Kidney (tissue), 14 donors: Measurements from ENCODE around the gene TCF7L2. TPM values are rescaled to one million over a fixed set of nuclear protein-coding genes. Genes with fewer than 3 reads are reported as not detected.
A peak's percentile ranks its signal among the peaks of the same experiment; 100 is the strongest.

ENCODE experiments used
- DNase-seq, 5 donors: peaks; one replicate each; pipeline ENCODE4 v3.0.0-alpha.2; 2013 to 2020
- FAIRE-seq: peaks from 2 replicates; lab custom pipeline; 2012; peaks lifted over from hg19 to GRCh38; lab: Jason Lieb, UNC
- H3K27ac ChIP-seq, 2 donors: one replicate each; pipeline ENCODE4 v1.7.0; 2013; ENCODE audit warnings: low read depth in 2 of 2, low read length in 2 of 2, inconsistent platforms in 1 of 2
- H3K27me3 ChIP-seq: one replicate; pipeline ENCODE4 v1.7.1; 2013; ENCODE audit warnings: low read length, inconsistent platforms; ENCODE audit not compliant: control insufficient read depth, insufficient read depth
- H3K36me3 ChIP-seq, 3 donors: one replicate each; pipeline versions ENCODE4 v1.7.0 to v1.7.1; 2013; ENCODE audit warnings: low read length in 3 of 3, control low read depth in 1 of 3, inconsistent platforms in 1 of 3; ENCODE audit not compliant: insufficient read depth in 3 of 3, control insufficient read depth in 2 of 3
- H3K4me1 ChIP-seq, 3 donors: one replicate each; pipeline versions ENCODE4 v1.7.0 to v1.7.1; 2013; ENCODE audit warnings: low read length in 3 of 3, inconsistent platforms in 1 of 3, low read depth in 1 of 3; ENCODE audit not compliant: control insufficient read depth in 2 of 3, insufficient read depth in 2 of 3
- H3K4me3 ChIP-seq, 3 donors: one replicate each; pipeline versions ENCODE4 v1.7.0 to v1.8.1; 2013; ENCODE audit warnings: low read length in 3 of 3, control low read depth in 1 of 3, inconsistent platforms in 1 of 3
- H3K9ac ChIP-seq, 3 donors: one replicate each; pipeline versions ENCODE4 v1.7.0 to v1.7.1; 2013; ENCODE audit warnings: low read length in 3 of 3, control low read depth in 1 of 3, inconsistent platforms in 1 of 3
- H3K9me3 ChIP-seq, 3 donors: one replicate each; pipeline versions ENCODE4 v1.7.0 to v1.7.1; 2013; ENCODE audit warnings: low read length in 3 of 3, control low read depth in 1 of 3, inconsistent platforms in 1 of 3; ENCODE audit not compliant: control insufficient read depth in 2 of 3, insufficient read depth in 1 of 3
- intact Hi-C: fragments of 100-400 bp; cut with DNase I; formaldehyde crosslinking; loops from one replicate; pipeline ENCODE4 v1.11.1; 2022
- polyA plus RNA-seq: library from polyadenylated mRNA; stranded (reverse); fragments of 350-450 nt; fragmentation: Illumina TruSeq; extraction: RNeasy Lipid Tissue Mini Kit (QIAGEN cat#74804); gene quantifications from one replicate; pipeline ENCODE4 v1.2.3, GENCODE V29; 2014; ENCODE audit warnings: low read depth, low replicate concordance; ENCODE audit not compliant: insufficient read depth
- total RNA-seq: library from RNA; stranded (reverse); fragmentation: NEBNext Ultra II Directional; extraction: Animal tissue kit (Norgen Biotek cat#: 25700); gene quantifications from one replicate; pipeline ENCODE4 v1.2.1, GENCODE V29; 2021
- TF ChIP-seq, protein P1 (sequence below): IDR thresholded peaks from 3 replicates; pipeline ENCODE4 v1.5.1; 2012; ENCODE audit warnings: mild to moderate bottlenecking, moderate library complexity, borderline replicate concordance; ENCODE audit not compliant: insufficient read depth; ENCODE audit errors: extremely low read depth
- donor health status: control.
- donor health status: control.
- donor health status: control.
- donor health status: control.
- donor health status: control.
- donor health status: DM: yes; HTN: yes; CAD: no.
- donor health status: Normal renal cell carcinoma (clear cell type).

TCF7L2 gene
- total and polyA plus RNA-seq, 2 donors from 2014 or later: 6.5 to 32.4 TPM

DNA sequence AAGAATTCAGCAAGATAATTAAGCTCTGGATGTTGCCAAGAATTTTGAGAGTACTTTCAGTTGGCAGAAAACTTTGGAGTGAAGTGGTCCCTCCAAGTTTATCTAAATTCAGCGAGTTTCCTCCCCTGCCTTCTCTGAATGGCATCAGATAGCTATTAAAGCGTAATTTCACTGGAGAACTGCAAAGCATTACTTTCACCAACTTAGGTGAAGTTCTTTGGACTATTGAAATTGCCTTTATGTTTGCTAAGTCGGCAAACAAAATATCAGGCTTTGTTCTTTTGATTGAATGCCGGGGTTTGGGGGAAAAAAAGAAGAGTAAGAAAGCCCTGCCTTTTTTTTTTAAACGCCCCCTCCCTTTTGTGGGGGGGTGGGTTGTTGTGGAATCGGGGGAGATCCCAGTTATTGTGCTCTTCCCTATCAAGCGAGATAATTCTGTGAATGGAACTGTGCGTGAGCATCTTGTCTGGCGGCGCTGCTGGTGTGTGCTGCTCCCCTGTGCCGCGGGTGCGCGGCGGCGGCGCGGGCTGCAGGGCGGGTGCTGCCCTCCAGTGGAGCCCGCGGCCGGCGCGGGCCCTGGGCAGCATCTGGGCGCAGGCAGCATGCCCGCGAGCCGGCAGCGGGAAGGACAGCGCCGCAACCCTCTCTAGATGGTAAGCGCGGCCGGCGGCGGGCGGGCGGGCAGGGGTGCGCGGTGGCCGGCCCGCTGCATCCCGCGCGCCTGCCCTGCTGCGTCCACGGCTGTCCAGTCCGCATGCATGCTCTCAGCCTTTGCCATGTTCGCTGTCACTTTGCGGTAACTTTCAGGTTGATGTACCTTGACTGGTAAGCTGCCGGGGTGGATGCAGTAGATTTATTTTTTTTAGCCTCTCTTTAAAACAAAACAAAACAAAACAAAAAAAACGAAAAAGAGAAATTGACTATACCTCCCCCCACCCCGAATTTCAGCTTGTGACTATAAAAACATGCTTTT lies 176.5 kb downstream of the TCF7L2 start:
- FAIRE-seq (no peak), DNase-seq (peak; percentile 77 to 89 (median 81))
- intact Hi-C loops: no loop called here
- Histone ChIP-seq H3K9me3 (no peaks in the 10 kb centered on the region), H3K4me1 (peaks cover 0 to 6% (median 3%) of the 10 kb centered on the region in 3 donors), H3K4me3 (peak overlapping the region in 2 of 3 donors; percentile 11 to 53), H3K27me3 (no peaks in the 10 kb centered on the region), H3K27ac (no peak overlapping the region), H3K9ac (no peak overlapping the region), H3K36me3 (no peaks in the 10 kb centered on the region)
- TF ChIP-seq, protein P1, sequence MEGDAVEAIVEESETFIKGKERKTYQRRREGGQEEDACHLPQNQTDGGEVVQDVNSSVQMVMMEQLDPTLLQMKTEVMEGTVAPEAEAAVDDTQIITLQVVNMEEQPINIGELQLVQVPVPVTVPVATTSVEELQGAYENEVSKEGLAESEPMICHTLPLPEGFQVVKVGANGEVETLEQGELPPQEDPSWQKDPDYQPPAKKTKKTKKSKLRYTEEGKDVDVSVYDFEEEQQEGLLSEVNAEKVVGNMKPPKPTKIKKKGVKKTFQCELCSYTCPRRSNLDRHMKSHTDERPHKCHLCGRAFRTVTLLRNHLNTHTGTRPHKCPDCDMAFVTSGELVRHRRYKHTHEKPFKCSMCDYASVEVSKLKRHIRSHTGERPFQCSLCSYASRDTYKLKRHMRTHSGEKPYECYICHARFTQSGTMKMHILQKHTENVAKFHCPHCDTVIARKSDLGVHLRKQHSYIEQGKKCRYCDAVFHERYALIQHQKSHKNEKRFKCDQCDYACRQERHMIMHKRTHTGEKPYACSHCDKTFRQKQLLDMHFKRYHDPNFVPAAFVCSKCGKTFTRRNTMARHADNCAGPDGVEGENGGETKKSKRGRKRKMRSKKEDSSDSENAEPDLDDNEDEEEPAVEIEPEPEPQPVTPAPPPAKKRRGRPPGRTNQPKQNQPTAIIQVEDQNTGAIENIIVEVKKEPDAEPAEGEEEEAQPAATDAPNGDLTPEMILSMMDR: peak; percentile 81

DNA sequence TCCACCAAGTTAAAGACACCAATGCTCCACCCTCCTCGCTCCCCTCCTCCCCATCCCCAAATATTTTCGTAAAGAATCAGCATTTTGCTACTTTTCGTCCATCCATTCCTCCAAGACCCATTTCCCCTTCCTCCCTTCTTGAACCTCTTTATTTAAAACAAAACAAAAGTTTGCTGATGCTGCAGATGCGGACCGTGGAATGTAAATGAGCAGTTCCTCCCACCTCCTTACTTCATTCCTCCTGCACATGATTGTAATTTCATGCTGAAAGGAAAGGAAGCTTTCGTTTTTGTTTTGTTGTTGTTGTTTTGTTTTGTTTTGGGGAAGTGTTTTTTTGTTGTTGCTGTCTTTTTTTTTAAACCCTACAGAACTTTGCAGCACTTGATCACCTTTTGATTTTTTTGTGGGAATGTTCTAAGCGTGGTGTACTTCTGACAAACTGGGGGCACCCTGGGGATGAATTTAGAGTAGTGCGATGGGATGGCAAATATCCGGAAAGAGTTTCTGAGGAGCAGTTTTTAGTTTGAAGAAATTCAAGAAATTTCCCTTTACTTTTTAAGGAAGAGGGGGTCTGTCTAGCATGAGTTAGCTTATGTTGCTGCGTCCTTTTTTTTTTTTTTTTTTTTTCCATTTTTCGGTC lies 177.3 kb downstream of the TCF7L2 start:
- intact Hi-C loops: no loop called here
- Histone ChIP-seq H3K36me3 (no peaks in the 10 kb centered on the region), H3K27me3 (no peaks in the 10 kb centered on the region), H3K4me1 (peaks cover 0 to 6% (median 3%) of the 10 kb centered on the region in 3 donors), H3K9me3 (no peaks in the 10 kb centered on the region), H3K4me3 (peak overlapping the region in 1 of 3 donors; percentile 53), H3K27ac (no peak overlapping the region), H3K9ac (no peak overlapping the region)
- peak in 2 of 5 donors; percentile 42 to 50 for DNase-seq
- no peak for FAIRE-seq
- TF ChIP-seq, protein P1: no peak

DNA sequence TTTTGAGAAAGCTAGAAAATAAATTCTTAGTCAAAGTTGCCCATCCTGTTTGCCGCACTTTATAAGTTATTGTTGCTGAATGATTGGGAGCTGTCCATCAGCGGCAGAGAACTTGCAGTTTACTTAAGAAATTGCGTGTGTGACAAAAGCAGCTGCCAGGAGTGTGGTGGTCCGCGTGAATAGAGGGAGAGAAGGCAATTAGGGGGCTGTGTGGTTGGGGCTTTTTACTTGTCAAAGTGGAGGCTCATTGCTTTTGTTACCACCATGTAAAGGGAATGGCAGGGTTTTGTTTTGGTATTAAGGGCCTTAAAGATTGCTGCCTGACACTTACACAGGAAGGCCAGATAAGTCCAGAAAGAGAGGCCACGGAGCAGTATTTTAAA lies 177.8 kb downstream of the TCF7L2 start:
- H3K4me3 ChIP-seq: no peak overlapping the region
- no peak overlapping the region for H3K9ac ChIP-seq
- intact Hi-C loops: no loop called here
- no peak for DNase-seq
- no peaks in the 10 kb centered on the region for H3K27me3 ChIP-seq
- H3K36me3 ChIP-seq: no peaks in the 10 kb centered on the region
- FAIRE-seq: no peak
- H3K4me1 ChIP-seq: peaks cover 0 to 6% (median 3%) of the 10 kb centered on the region in 3 donors
- H3K9me3 ChIP-seq: no peaks in the 10 kb centered on the region
- TF ChIP-seq, protein P1: no peak
- no peak overlapping the region for H3K27ac ChIP-seq
